Amniotic epithelial cell (primary cell): ENCODE data around the gene TPD52L1.

Source experiments
- DNase-seq: peaks from one replicate; pipeline ENCODE4 v3.0.0-alpha.2; 2010; ENCODE audit warnings: low read depth

TPD52L1 gene

DNA sequence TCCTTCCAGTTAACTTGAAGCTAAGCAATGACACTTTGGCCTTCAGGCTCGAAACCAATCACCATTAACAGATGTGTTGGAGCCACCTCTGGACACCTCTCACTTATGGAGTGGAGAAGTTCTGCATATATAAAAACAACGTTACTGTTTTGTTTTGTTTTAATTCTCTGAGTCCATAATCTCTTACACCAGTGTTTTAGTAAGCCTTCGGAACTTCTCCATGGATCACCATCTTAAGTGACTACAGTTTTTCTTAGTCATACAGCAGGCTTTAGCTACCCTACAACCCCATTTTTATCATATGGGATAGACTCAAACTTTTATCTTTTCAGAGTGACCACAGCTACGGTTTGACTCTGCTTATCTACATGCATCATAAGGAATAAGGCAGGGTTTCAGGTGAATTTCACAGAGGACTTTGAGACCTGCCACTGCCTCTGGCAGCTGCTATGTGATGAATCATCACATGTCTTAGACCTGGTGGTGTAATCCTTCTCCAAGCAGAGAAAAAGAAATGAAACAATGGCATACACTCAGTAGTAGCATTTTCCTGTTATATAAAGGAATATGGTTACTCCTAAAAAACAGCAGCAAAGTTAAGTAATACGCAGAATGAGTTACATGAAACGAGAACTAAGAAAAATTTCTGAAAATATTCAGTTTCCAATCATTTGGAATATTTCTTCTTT lies 153.7 kb downstream of the TPD52L1 start:
- peak; percentile 64 for DNase-seq

DNA sequence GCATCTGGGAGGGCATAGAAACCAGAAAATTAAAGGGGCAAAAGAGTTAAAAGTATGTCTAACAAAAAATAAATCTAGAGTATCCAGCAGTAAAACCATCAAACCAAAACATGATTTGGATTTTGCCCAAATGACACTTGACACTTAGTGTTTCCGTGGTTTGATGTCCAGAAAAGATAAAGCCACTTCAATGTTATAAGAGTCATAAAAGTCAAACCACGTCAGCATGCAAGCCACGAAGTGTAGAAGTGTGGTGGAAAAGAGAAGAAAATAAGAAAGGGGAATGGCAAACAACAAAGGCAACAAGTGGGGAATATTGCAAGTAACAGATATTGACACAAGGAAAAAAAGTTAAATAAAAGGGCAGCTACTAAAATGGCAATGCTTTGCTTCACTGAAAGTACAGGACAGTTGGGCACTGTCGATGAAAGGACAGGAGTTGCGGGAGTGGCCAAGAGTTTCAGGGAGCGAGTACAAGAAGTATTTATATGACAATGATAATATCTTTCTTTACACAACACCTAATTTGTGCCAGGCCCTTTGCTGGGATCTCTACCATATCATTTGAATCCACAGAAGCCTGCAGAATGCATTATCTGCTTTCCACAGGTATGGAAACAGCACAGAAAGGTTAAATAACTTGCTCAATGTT lies 154.5 kb downstream of the TPD52L1 start:
- DNase-seq, result no peak

DNA sequence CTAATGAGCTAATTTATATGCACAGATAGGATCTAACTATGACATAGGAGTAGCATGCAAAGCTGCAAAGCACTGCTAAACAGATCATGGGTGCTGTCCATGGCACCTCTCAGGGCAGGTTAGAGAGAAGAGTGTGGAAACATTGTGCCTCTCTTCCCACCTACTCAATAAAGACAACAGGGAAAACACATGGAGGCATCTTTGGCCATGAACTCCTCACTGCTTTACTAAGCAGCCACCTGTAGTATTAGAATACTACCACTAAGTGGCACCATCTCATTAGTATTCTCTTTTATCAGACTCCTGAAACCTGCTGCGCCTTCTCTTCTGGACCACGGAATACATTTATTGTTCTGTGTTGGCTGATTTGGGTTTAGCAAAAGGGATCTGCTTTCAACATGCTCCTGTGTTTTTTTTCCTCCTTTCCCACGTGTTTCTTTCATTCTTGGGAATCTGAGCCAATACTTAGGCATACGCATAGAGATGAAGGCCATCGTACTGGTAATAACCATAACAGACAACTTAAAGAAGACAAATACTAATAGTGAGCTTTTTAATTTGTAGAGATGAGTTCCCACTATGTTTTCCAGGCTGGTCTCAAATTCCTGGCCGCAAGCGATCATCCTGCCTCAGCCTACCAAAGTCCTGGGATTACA lies 157.5 kb downstream of the TPD52L1 start:
- DNase-seq, result peak; percentile 63

DNA sequence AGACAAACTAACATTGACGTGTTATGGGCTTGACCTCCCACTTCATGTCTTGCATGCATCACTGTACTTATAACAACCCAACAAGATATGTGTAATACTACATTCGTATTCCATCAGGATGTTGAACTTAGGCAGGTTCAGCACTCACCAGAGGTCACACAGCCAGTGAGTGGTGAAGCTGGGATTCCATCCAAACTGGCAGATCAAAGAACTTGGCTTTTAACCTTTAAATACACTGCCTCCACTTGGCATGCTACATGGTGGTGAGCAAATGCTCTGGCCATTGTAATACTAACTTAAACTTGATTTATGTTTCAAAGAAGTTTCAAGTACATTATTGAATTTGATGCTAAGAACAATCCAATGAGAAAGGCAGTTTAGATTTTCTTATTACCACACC lies 158.9 kb downstream of the TPD52L1 start:
- DNase-seq, result no peak

DNA sequence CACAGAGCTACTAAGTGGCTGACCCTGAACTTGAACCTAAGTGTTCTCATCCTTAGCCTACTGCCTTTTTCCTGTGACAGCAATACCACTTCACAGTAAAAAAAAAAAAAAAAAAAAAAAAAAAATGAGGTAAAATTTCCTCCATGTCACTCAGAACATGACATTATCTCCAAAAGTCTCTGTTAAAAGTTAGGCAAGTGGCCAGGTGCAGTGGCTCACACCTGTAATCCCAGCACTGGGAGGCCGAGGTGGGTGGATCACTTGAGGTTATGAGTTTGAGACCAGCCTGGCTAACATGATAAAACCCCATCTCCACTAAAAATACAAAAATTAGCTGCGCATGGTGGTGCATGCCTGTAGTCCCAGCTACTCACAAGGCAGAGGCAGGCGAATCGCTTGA lies 159.4 kb downstream of the TPD52L1 start:
- DNase-seq, result no peak
